ENCODE results near the gene COG5. TPM values are rescaled to one million over a fixed set of nuclear protein-coding genes. Genes with fewer than 3 reads are reported as not detected.

The COG5 gene
- total and polyA plus RNA-seq, 3 donors from 2014 or later, result 27.1 to 76.1 (median 70.6) TPM

DNA sequence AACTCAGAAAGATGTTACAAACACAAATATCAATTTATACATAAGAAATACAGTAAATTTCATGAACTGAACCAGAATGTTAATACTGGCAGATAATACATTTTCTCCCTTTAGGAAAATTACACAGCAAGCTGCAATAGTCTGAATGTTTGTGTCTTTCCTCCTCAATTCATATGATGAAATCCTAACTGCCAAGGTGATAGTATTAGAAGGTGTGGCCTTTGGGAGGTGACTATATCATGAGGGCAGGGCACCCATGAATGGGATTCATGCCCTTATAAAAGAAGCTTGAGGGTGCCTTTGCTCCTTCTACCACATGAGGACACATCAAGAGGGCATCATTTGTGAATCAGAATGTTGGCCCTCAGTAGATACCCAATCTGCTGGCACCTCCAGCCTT is 158.2 kb downstream of the COG5 start:
- Histone ChIP-seq H3K36me3 (ENCODE audit: low read depth, missing control alignments) (no peaks in the 10 kb centered on the region), H3K9me3 (no peaks in the 10 kb centered on the region), H3K4me1 (no peaks in the 10 kb centered on the region), H3K27me3 (no peaks in the 10 kb centered on the region), H3K27ac (no peak overlapping the region), H3K4me3 (no peak overlapping the region)
- intact Hi-C loops (cut with DNase I; ENCODE audit: low total_unique reads), result no loop called here
- no peak for TF ChIP-seq POLR2A (IDR thresholded peaks at IDR 0.05)
- TF ChIP-seq, protein P1, sequence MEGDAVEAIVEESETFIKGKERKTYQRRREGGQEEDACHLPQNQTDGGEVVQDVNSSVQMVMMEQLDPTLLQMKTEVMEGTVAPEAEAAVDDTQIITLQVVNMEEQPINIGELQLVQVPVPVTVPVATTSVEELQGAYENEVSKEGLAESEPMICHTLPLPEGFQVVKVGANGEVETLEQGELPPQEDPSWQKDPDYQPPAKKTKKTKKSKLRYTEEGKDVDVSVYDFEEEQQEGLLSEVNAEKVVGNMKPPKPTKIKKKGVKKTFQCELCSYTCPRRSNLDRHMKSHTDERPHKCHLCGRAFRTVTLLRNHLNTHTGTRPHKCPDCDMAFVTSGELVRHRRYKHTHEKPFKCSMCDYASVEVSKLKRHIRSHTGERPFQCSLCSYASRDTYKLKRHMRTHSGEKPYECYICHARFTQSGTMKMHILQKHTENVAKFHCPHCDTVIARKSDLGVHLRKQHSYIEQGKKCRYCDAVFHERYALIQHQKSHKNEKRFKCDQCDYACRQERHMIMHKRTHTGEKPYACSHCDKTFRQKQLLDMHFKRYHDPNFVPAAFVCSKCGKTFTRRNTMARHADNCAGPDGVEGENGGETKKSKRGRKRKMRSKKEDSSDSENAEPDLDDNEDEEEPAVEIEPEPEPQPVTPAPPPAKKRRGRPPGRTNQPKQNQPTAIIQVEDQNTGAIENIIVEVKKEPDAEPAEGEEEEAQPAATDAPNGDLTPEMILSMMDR (IDR thresholded peaks at IDR 0.05), result no peak
- DNase-seq, result no peak

DNA sequence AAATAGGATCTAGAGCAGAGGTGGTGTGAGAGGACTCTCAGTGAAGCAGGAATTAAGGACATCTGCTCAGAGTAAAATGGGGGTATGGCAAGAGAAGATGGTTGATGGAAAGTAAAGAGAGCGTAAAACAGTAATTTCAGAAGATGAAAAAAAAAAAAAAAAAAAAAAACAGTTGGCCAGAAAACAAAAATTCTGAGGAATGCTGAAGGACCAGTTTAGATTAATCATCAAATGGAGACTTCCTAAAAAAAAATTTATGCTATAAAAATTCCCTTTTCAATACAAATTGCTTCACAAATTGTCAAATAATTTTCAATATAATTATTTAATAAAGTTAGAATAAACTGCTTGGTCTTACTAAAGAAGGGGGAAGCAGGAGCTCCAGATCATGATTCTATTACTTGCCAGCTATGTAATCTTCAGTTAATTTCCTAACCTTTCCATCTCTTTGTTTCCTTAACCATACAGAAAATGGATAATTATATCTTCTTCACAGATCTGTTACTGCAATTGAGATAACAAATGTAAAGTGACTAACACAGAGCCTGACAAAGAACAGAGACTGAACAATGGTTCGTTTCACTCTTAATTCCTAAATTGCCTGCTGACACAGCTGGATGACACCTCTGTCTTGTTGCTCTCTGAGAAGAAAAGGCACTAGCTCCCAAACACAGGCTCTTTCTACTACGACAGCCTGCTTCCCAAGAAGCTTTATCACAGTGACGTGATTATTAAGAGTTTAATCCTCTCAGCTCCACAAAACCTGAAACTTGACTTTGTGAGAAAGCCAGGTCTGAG is 158.8 kb downstream of the COG5 start:
- no peaks in the 10 kb centered on the region for H3K27me3 ChIP-seq
- no peaks in the 10 kb centered on the region for H3K36me3 ChIP-seq (ENCODE audit: low read depth, missing control alignments)
- 80 to 90% methylated on average over 4 of the region's 4 CpGs for WGBS, 2 donors
- no peaks in the 10 kb centered on the region for H3K4me1 ChIP-seq
- no peak overlapping the region for H3K27ac ChIP-seq
- no peak for DNase-seq
- H3K4me3 ChIP-seq, result no peak overlapping the region
- intact Hi-C loops (cut with DNase I; ENCODE audit: low total_unique reads), result no loop called here
- TF ChIP-seq, protein P1 (IDR thresholded peaks at IDR 0.05), result no peak
- no peaks in the 10 kb centered on the region for H3K9me3 ChIP-seq

DNA sequence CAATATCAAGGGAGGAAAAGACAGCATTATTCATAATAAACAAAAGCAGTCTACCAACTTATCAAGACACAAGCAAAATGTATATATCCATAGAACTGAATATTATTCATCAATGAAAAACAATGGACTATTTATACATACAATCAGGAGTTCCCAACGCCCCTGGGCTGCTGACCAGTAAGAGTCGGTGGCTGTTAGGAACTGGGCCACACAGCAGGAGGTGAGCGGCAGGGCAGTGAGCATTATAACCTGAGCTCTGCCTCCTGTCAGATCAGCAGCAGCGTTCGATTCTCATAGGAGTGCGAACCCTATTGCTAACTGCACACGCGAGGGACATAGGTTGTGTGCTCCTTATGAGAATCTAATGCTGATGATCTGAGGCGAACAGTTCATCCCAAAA is 165.6 kb downstream of the COG5 start:
- H3K4me3 ChIP-seq, result no peak overlapping the region

DNA sequence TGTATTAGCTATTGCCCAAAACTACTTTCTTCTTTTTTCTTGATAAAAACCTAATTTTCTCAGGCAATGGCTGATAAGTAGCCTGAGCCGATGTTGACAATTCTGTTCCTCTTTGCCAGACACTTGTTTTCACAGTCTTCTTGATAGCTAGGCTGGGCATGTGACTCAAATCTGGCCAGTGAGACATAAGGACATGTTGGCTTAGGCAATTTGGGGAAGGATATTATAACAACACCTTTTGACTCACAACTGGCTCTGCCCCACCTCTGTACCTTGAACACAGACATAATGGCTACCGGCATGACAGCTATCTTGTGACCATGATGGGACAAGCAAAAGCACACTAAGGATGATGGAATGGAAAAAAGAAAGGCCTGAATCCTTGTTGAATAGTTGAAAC is 166.7 kb downstream of the COG5 start:
- WGBS, 2 donors, result 86 to 100% methylated on average over 2 of the region's 2 CpGs
- DNase-seq, result no peak
- Histone ChIP-seq H3K27ac (no peak overlapping the region), H3K4me3 (no peak overlapping the region), H3K36me3 (ENCODE audit: low read depth, missing control alignments) (no peaks in the 10 kb centered on the region), H3K4me1 (peaks cover 4% of the 10 kb centered on the region), H3K27me3 (no peaks in the 10 kb centered on the region), H3K9me3 (no peaks in the 10 kb centered on the region)
- intact Hi-C loops (cut with DNase I; ENCODE audit: low total_unique reads), result no loop called here
- no peak for TF ChIP-seq POLR2A (IDR thresholded peaks at IDR 0.05)
- TF ChIP-seq, protein P1 (IDR thresholded peaks at IDR 0.05), result no peak

More for the DNA sequence above, 165.6 kb downstream of the COG5 start:
- DNase-seq, result no peak
- no peak overlapping the region for H3K27ac ChIP-seq
- intact Hi-C loops (cut with DNase I; ENCODE audit: low total_unique reads), result no loop called here
- H3K27me3 ChIP-seq, result no peaks in the 10 kb centered on the region
- TF ChIP-seq POLR2A (IDR thresholded peaks at IDR 0.05), result no peak
- TF ChIP-seq, protein P1 (IDR thresholded peaks at IDR 0.05), result no peak
- H3K9me3 ChIP-seq, result no peaks in the 10 kb centered on the region
- H3K36me3 ChIP-seq (ENCODE audit: low read depth, missing control alignments), result no peaks in the 10 kb centered on the region
- WGBS, 2 donors, result 81 to 84% methylated on average over 9 of the region's 9 CpGs
- H3K4me1 ChIP-seq, result no peaks in the 10 kb centered on the region

DNA sequence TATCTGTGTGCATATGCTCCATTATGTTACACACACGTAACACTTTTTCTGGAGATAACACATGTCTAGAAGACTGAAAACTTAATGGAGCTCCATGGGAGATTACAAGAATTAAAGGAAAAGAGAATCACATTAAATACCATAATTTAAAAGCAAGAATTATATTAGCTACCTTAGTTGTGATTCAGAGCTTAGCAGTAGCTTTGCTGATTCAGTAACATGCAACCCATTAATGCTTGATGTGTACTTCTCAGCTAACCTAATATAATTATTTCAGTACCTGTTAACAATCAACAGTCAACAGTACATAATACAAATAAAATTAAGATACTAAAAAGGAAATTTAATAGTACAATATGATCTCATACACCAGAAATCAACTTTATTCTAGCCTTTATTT is 167.6 kb downstream of the COG5 start:
- no peak for DNase-seq
- WGBS, 2 donors, result 90 to 96% methylated on average over 1 of the region's 1 CpG
- H3K27ac ChIP-seq, result no peak overlapping the region
- no peaks in the 10 kb centered on the region for H3K36me3 ChIP-seq (ENCODE audit: low read depth, missing control alignments)
- no peak overlapping the region for H3K4me3 ChIP-seq
- H3K27me3 ChIP-seq, result no peaks in the 10 kb centered on the region
- intact Hi-C loops (cut with DNase I; ENCODE audit: low total_unique reads), result no loop called here
- no peak for TF ChIP-seq POLR2A (IDR thresholded peaks at IDR 0.05)
- TF ChIP-seq, protein P1 (IDR thresholded peaks at IDR 0.05), result no peak
- no peaks in the 10 kb centered on the region for H3K9me3 ChIP-seq
- H3K4me1 ChIP-seq, result peaks cover 4% of the 10 kb centered on the region
